HG03060 (cell line): ENCODE data around the gene EHD1.

ENCODE experiments used
- ATAC-seq: cut with Tn5 transposase; IDR thresholded peaks from one replicate; pipeline ENCODE4 v1.9.1; 2021; ENCODE audit warnings: low read depth, moderate number of reproducible peaks; ENCODE audit not compliant: unreplicated experiment

The EHD1 gene

GRCh38 chr11:64875369-64876228 lies 2.8 kb downstream of the EHD1 start:
- no peak for ATAC-seq

GRCh38 chr11:64874308-64875240 lies 3.8 kb downstream of the EHD1 start:
- no peak for ATAC-seq

- no peak for ATAC-seq
Observed at GRCh38 chr11:64872790-64873488, 5.5 kb downstream of the EHD1 start.

GRCh38 chr11:64871492-64871891 lies 6.9 kb downstream of the EHD1 start:
- ATAC-seq = no peak

GRCh38 chr11:64870893-64871466 lies 7.4 kb downstream of the EHD1 start:
- no peak for ATAC-seq

GRCh38 chr11:64870176-64870892 lies 8.1 kb downstream of the EHD1 start:
- ATAC-seq = no peak

- ATAC-seq = no peak
Observed at GRCh38 chr11:64869571-64870175, 8.7 kb downstream of the EHD1 start.

- no peak for ATAC-seq
Observed at GRCh38 chr11:64868904-64869570, 9.4 kb downstream of the EHD1 start.

GRCh38 chr11:64867748-64868462 lies 10.5 kb downstream of the EHD1 start:
- no peak for ATAC-seq

GRCh38 chr11:64866173-64866491 lies 12.3 kb downstream of the EHD1 start:
- no peak for ATAC-seq

GRCh38 chr11:64865286-64866172 lies 12.9 kb downstream of the EHD1 start:
- no peak for ATAC-seq

GRCh38 chr11:64864473-64865285 lies 13.7 kb downstream of the EHD1 start:
- ATAC-seq = no peak

- no peak for ATAC-seq
Observed at GRCh38 chr11:64864135-64864472, 14.3 kb downstream of the EHD1 start.

- ATAC-seq = no peak
Observed at GRCh38 chr11:64863391-64864060, 14.9 kb downstream of the EHD1 start.

GRCh38 chr11:64862987-64863390 lies 15.4 kb downstream of the EHD1 start:
- ATAC-seq = no peak
